Panc1 (cell line): ENCODE data around the gene BRME1. TPM values are rescaled to one million over a fixed set of nuclear protein-coding genes. Genes with fewer than 3 reads are reported as not detected.

Experiments
- ATAC-seq: fragments of 200-7000 bp; cut with Tn5 transposase; 2 replicates; pipeline ENCODE4 v1.9.1; 2020; ENCODE audit warnings: mild to moderate bottlenecking, moderate library complexity
- BruUV-seq: library from RNA; stranded (reverse); fragments of 400-500 nt; replicated peaks from 2 replicates; lab custom pipeline; 2021; lab: Mats Ljungman, UMichigan
- CTCF ChIA-PET: fragments of 300-600 bp; sonication (Branson Sonifier 250); formaldehyde crosslinking; loops from one replicate; lab custom pipeline; 2022; ENCODE audit warnings: antibody characterized with exemption; lab: Charles Lee
- POLR2A ChIA-PET: fragments of 300-600 bp; sonication (Branson Sonifier 250); formaldehyde crosslinking; loops from one replicate; lab custom pipeline; 2022; ENCODE audit warnings: antibody characterized with exemption; lab: Charles Lee
- DNase-seq: peaks from one replicate; pipeline ENCODE4 v3.0.0-alpha.2; 2010; ENCODE audit warnings: low read depth, low spot score
- H3K27ac ChIP-seq: 2 replicates; pipeline ENCODE4 v1.5.1; 2011; ENCODE audit warnings: mild to moderate bottlenecking, low read length, inconsistent platforms
- H3K27me3 ChIP-seq: fragments of 200-500 bp; sonication (Bioruptor generic); 2 replicates; pipeline ENCODE4 v1.6.0; 2014; ENCODE audit warnings: low read length, inconsistent platforms; ENCODE audit not compliant: control insufficient read depth, insufficient read depth
- H3K36me3 ChIP-seq: fragments of 200-500 bp; sonication (Bioruptor generic); 2 replicates; pipeline ENCODE4 v1.5.1; 2014; ENCODE audit warnings: inconsistent platforms, mild to moderate bottlenecking, low read length, moderate library complexity; ENCODE audit not compliant: control insufficient read depth, insufficient read depth
- H3K4me1 ChIP-seq: 2 replicates; pipeline ENCODE4 v1.5.1; 2011; ENCODE audit warnings: inconsistent platforms, mild to moderate bottlenecking, low read length, moderate library complexity; ENCODE audit not compliant: control insufficient read depth, insufficient read depth
- H3K4me3 ChIP-seq, 2 experiments: 2 replicates each; pipeline ENCODE4 v1.5.1; 2011 to 2012; ENCODE audit warnings: low read depth in 2 of 2, low read length in 2 of 2, mild to moderate bottlenecking in 2 of 2, inconsistent platforms in 1 of 2, moderate library complexity in 1 of 2
- H3K9me3 ChIP-seq: fragments of 200-500 bp; sonication (Bioruptor generic); 2 replicates; pipeline ENCODE4 v1.5.1; 2014; ENCODE audit warnings: low read depth, mild to moderate bottlenecking, inconsistent platforms, low read length, moderate library complexity; ENCODE audit not compliant: control insufficient read depth, insufficient read depth
- POLR2AphosphoS5 ChIP-seq: IDR thresholded peaks from 2 replicates; pipeline ENCODE4 v1.6.1; 2012; ENCODE audit warnings: mild to moderate bottlenecking, low read depth, low read length, moderate library complexity
- SIN3A ChIP-seq: IDR thresholded peaks from 2 replicates; pipeline ENCODE4 v1.6.1; 2012; ENCODE audit warnings: low read depth, mild to moderate bottlenecking, low read length, moderate library complexity, borderline replicate concordance; ENCODE audit not compliant: insufficient read depth
- TCF7L2 ChIP-seq: IDR thresholded peaks from 2 replicates; pipeline ENCODE4 v1.6.1; 2011; ENCODE audit warnings: mild to moderate bottlenecking, low read depth, low read length, inconsistent platforms
- in situ Hi-C: cut with HindIII; loops from 2 replicates; pipeline ENCODE4 v1.10.0; 2016; ENCODE audit warnings: low sequenced_read_pairs, low pct_unique_long_range_greater_than_20kb
- intact Hi-C: fragments of 100-400 bp; cut with micrococcal nuclease; formaldehyde crosslinking; loops from one replicate; pipeline ENCODE4 v1.10.0; 2022; ENCODE audit not compliant: unreplicated experiment
- total RNA-seq: library from RNA; stranded (reverse); gene quantifications from one replicate; pipeline ENCODE4 v1.2.1, GENCODE V29; 2021; ENCODE audit not compliant: unreplicated experiment
- TF ChIP-seq, protein P1 (sequence below): fragments of 450-650 bp; IDR thresholded peaks from 2 replicates; pipeline ENCODE4 v1.5.1; 2017; ENCODE audit warnings: mild to moderate bottlenecking
- TF ChIP-seq, protein P2 (sequence below), 2 experiments: IDR thresholded peaks; 2 replicates each; pipeline ENCODE4 v1.6.1; 2011 to 2012; ENCODE audit warnings: low read depth in 2 of 2, control low read depth in 1 of 2, low read length in 1 of 2, mild to moderate bottlenecking in 1 of 2, moderate library complexity in 1 of 2; ENCODE audit not compliant: insufficient read depth in 1 of 2

The BRME1 gene
- total RNA-seq, 1 experiment from 2014 or later = 6.5 TPM

DNA sequence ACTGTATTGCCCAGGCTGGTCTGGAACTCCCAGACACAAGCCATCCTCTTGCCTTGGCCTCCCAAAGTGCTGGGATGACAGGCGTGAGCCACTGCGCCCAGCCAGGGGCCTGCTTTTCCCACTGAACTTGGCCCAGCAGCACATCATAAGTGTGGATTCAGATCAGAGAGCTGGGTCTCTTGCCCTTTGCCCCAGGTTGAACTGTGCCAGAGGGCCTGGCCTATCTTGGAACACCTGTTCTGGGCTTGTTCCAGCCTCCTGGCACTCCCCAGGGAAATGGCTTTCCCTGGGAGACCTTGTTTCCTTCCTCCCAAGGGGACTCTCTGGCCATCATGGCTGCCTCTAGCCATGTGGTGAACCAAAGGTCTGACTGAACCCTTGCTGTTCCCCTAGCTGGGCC, 3.5 kb upstream of the BRME1 start:
- Histone ChIP-seq H3K36me3 (no peaks in the 10 kb centered on the region; the same call in 1 of the 2 replicates), H3K27ac (no peak overlapping the region), H3K27me3 (no peaks in the 10 kb centered on the region), H3K4me1 (no peaks in the 10 kb centered on the region), H3K4me3 (no peak overlapping the region), H3K9me3 (no peaks in the 10 kb centered on the region)
- ChIA-PET CTCF (interaction anchor here (0.6 to 0.7 kb wide), 2 partner anchors 236 to 435 kb away, joined by 3 to 4 read pairs; no protein-coding TSS in a partner anchor), POLR2A (no interaction called here)
- TF ChIP-seq, protein P1, sequence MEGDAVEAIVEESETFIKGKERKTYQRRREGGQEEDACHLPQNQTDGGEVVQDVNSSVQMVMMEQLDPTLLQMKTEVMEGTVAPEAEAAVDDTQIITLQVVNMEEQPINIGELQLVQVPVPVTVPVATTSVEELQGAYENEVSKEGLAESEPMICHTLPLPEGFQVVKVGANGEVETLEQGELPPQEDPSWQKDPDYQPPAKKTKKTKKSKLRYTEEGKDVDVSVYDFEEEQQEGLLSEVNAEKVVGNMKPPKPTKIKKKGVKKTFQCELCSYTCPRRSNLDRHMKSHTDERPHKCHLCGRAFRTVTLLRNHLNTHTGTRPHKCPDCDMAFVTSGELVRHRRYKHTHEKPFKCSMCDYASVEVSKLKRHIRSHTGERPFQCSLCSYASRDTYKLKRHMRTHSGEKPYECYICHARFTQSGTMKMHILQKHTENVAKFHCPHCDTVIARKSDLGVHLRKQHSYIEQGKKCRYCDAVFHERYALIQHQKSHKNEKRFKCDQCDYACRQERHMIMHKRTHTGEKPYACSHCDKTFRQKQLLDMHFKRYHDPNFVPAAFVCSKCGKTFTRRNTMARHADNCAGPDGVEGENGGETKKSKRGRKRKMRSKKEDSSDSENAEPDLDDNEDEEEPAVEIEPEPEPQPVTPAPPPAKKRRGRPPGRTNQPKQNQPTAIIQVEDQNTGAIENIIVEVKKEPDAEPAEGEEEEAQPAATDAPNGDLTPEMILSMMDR = no peak
- TF ChIP-seq POLR2AphosphoS5 = no peak
- no peak for TF ChIP-seq TCF7L2
- TF ChIP-seq, protein P2, sequence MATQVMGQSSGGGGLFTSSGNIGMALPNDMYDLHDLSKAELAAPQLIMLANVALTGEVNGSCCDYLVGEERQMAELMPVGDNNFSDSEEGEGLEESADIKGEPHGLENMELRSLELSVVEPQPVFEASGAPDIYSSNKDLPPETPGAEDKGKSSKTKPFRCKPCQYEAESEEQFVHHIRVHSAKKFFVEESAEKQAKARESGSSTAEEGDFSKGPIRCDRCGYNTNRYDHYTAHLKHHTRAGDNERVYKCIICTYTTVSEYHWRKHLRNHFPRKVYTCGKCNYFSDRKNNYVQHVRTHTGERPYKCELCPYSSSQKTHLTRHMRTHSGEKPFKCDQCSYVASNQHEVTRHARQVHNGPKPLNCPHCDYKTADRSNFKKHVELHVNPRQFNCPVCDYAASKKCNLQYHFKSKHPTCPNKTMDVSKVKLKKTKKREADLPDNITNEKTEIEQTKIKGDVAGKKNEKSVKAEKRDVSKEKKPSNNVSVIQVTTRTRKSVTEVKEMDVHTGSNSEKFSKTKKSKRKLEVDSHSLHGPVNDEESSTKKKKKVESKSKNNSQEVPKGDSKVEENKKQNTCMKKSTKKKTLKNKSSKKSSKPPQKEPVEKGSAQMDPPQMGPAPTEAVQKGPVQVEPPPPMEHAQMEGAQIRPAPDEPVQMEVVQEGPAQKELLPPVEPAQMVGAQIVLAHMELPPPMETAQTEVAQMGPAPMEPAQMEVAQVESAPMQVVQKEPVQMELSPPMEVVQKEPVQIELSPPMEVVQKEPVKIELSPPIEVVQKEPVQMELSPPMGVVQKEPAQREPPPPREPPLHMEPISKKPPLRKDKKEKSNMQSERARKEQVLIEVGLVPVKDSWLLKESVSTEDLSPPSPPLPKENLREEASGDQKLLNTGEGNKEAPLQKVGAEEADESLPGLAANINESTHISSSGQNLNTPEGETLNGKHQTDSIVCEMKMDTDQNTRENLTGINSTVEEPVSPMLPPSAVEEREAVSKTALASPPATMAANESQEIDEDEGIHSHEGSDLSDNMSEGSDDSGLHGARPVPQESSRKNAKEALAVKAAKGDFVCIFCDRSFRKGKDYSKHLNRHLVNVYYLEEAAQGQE (IDR thresholded peaks at IDR 0.05; ENCODE audit: insufficient read depth in 1 of 2, low read depth in 2 of 2, low read length in 1 of 2) = no peak
- no peak for TF ChIP-seq SIN3A
- DNase-seq = no peak
- BruUV-seq = no TSS peak
- no peak for ATAC-seq
- intact Hi-C loops (no loop called here), in situ Hi-C loops (no loop called here)

- intact Hi-C loops = no loop called here
- DNase-seq (no peak), ATAC-seq (no peak)
- H3K4me3 ChIP-seq = no peak overlapping the region
- TF ChIP-seq POLR2AphosphoS5 = no peak
- no peak for TF ChIP-seq TCF7L2
- TF ChIP-seq SIN3A = no peak
- TF ChIP-seq, protein P1 = no peak
- TF ChIP-seq, protein P2 (IDR thresholded peaks at IDR 0.05; ENCODE audit: insufficient read depth in 1 of 2, low read depth in 2 of 2, low read length in 1 of 2) = no peak
- in situ Hi-C loops = no loop called here
- no TSS peak for BruUV-seq
- H3K27me3 ChIP-seq = no peaks in the 10 kb centered on the region
- H3K4me1 ChIP-seq = no peaks in the 10 kb centered on the region
- CTCF ChIA-PET = no interaction called here
- no peak overlapping the region for H3K27ac ChIP-seq
- POLR2A ChIA-PET = interaction anchor here (0.7 kb wide), 1 partner anchor 10 kb away, joined by 4 read pairs; no protein-coding TSS in a partner anchor
- H3K36me3 ChIP-seq = no peaks in the 10 kb centered on the region; the same call in 1 of the 2 replicates
- H3K9me3 ChIP-seq = no peaks in the 10 kb centered on the region
These were observed 2.8 kb upstream of the BRME1 start for GRCh38 chr19:13908674-13909073.
